CD14-positive monocyte (primary cell): ENCODE data around the gene PLA2G2F. TPM values are rescaled to one million over a fixed set of nuclear protein-coding genes. Genes with fewer than 3 reads are reported as not detected.
A peak's percentile ranks its signal among the peaks of the same experiment; 100 is the strongest.

ENCODE experiments used
- DNase-seq, 3 donors: peaks; one replicate each; pipeline ENCODE4 v3.0.0-alpha.2; 2011 to 2022
- H2AFZ ChIP-seq: 2 replicates; pipeline ENCODE4 v1.6.0; 2012; ENCODE audit warnings: mild to moderate bottlenecking, low read depth, low read length, inconsistent platforms; ENCODE audit not compliant: insufficient read depth, poor library complexity, severe bottlenecking
- H3K27ac ChIP-seq, 2 donors: 1 replicate in 1 of 2; 2 replicates in 1 of 2; pipeline ENCODE4 v1.5.1; 2012 to 2013; ENCODE audit warnings: low read length in 2 of 2, control low read depth in 1 of 2, inconsistent platforms in 1 of 2, low read depth in 1 of 2, mild to moderate bottlenecking in 1 of 2
- H3K27me3 ChIP-seq, 2 donors: one replicate each; pipeline versions ENCODE4 v1.6.0 to v1.6.1; 2011 to 2013; ENCODE audit warnings: low read length in 2 of 2; ENCODE audit not compliant: control insufficient read depth in 2 of 2, insufficient read depth in 2 of 2
- H3K36me3 ChIP-seq, 2 donors: replicated peaks in 1 of 2; 1 replicate in 1 of 2; 2 replicates in 1 of 2; pipeline versions ENCODE4 v1.5.1 to v1.6.1; 2012 to 2013; ENCODE audit warnings: low read length in 2 of 2, control low read depth in 1 of 2, inconsistent platforms in 1 of 2, mild to moderate bottlenecking in 1 of 2; ENCODE audit not compliant: insufficient read depth in 2 of 2, control insufficient read depth in 1 of 2
- H3K4me1 ChIP-seq, 2 donors: 1 replicate in 1 of 2; 2 replicates in 1 of 2; pipeline versions ENCODE4 v1.5.1 to v1.6.1; 2012 to 2013; ENCODE audit warnings: low read length in 2 of 2, control low read depth in 1 of 2, inconsistent platforms in 1 of 2, mild to moderate bottlenecking in 1 of 2, moderate library complexity in 1 of 2; ENCODE audit not compliant: insufficient read depth in 2 of 2, control insufficient read depth in 1 of 2
- H3K4me2 ChIP-seq: replicated peaks from 2 replicates; pipeline ENCODE3; 2012; ENCODE audit warnings: low read length, moderate library complexity, mild to moderate bottlenecking; ENCODE audit not compliant: poor library complexity, severe bottlenecking; ENCODE audit errors: extremely low read depth
- H3K4me3 ChIP-seq, 3 experiments: fragments of 200-600 bp in 1 of 3; sonication (generic) in 1 of 3; replicated peaks in 1 of 3; 1 replicate in 2 of 3; 2 replicates in 1 of 3; pipeline ENCODE4 v1.5.1; 2011 to 2013; ENCODE audit warnings: low read length in 3 of 3, mild to moderate bottlenecking in 3 of 3, control low read depth in 2 of 3, low read depth in 2 of 3, inconsistent platforms in 1 of 3, moderate library complexity in 1 of 3
- H3K79me2 ChIP-seq: 2 replicates; pipeline ENCODE4 v1.6.0; 2012; ENCODE audit warnings: mild to moderate bottlenecking, control low read depth, inconsistent platforms, low read length, moderate library complexity; ENCODE audit not compliant: insufficient read depth
- H3K9ac ChIP-seq: 2 replicates; pipeline ENCODE4 v1.6.0; 2017; ENCODE audit warnings: low read length, mild to moderate bottlenecking; ENCODE audit not compliant: insufficient read depth, poor library complexity, severe bottlenecking
- H3K9me3 ChIP-seq, 2 donors: replicated peaks in 1 of 2; 1 replicate in 1 of 2; 2 replicates in 1 of 2; pipeline versions ENCODE4 v1.5.1 to v1.6.1; 2012 to 2013; ENCODE audit warnings: low read length in 2 of 2, control low read depth in 1 of 2; ENCODE audit not compliant: control insufficient read depth in 1 of 2, insufficient read depth in 1 of 2
- H4K20me1 ChIP-seq: 2 replicates; pipeline ENCODE4 v1.6.0; 2012; ENCODE audit warnings: mild to moderate bottlenecking, low read length, control low read depth, moderate library complexity; ENCODE audit not compliant: insufficient read depth
- H3K27ac Mint-ChIP-seq, 7 donors: one replicate each; pipeline ENCODE4 v1.8.0; 2020; ENCODE audit warnings: mild to moderate bottlenecking in 7 of 7, mixed read lengths in 7 of 7, moderate library complexity in 6 of 7, inconsistent platforms in 2 of 7
- H3K27me3 Mint-ChIP-seq, 3 donors: one replicate each; pipeline ENCODE4 v1.8.0; 2021 to 2022; ENCODE audit warnings: low read depth in 3 of 3, mild to moderate bottlenecking in 3 of 3, mixed read lengths in 3 of 3, moderate library complexity in 3 of 3, inconsistent platforms in 1 of 3
- H3K36me3 Mint-ChIP-seq, 2 donors: one replicate each; pipeline ENCODE4 v1.8.0; 2020; ENCODE audit warnings: mixed read lengths in 2 of 2, inconsistent platforms in 1 of 2, mild to moderate bottlenecking in 1 of 2
- H3K4me1 Mint-ChIP-seq: one replicate; pipeline ENCODE4 v1.8.0; 2020; ENCODE audit warnings: mild to moderate bottlenecking, mixed read lengths
- H3K4me3 Mint-ChIP-seq, 2 donors: one replicate each; pipeline ENCODE4 v1.8.0; 2020; ENCODE audit warnings: mild to moderate bottlenecking in 2 of 2, mixed read lengths in 2 of 2, moderate library complexity in 1 of 2
- H3K9me3 Mint-ChIP-seq, 7 donors: one replicate each; pipeline ENCODE4 v1.8.0; 2020 to 2022; ENCODE audit warnings: mixed read lengths in 7 of 7, mild to moderate bottlenecking in 6 of 7, moderate library complexity in 6 of 7, inconsistent platforms in 2 of 7
- CTCF ChIP-seq: fragments of 200-600 bp; IDR thresholded peaks from one replicate; pipeline ENCODE4 v1.8.0; 2022; ENCODE audit warnings: antibody characterized with exemption, mild to moderate bottlenecking
- WGBS: methylation state at CpG from one replicate; pipeline ENCODE4 v1.1.5; 2013; ENCODE audit warnings: missing lambda C conversion rate; ENCODE audit not compliant: insufficient coverage; 5-methylcytosine and 5-hydroxymethylcytosine counted together
- intact Hi-C, 2 donors: fragments of 100-400 bp; cut with micrococcal nuclease; formaldehyde crosslinking; loops; one replicate each; pipeline versions ENCODE4 v1.15.0 to v1.15.1; 2023
- polyA plus RNA-seq, 3 donors: library from polyadenylated mRNA; depleted of rRNA in 1 of 3; unstranded in 2 of 3; stranded (reverse) in 1 of 3; fragments of 300-500 nt in 2 of 3; fragments of >200 nt in 1 of 3; fragmentation: Illumina TruSeq in 2 of 3; gene quantifications; 1 replicate in 2 of 3; 2 replicates in 1 of 3; pipeline ENCODE4 v1.2.3, GENCODE V29; 2012 to 2021

PLA2G2F gene
- polyA plus RNA-seq, 3 donors: not detected

GRCh38 chr1:20151906-20152598 is 12.9 kb downstream of the PLA2G2F start:
- peak overlapping the region; percentile 83 for H2AFZ ChIP-seq
- peak; percentile 96 for TF ChIP-seq CTCF
- Mint-ChIP-seq H3K27ac (peak overlapping the region; percentile 75 to 97 (median 95)), H3K4me1 (peaks cover 28% of the 10 kb centered on the region), H3K36me3 (no peaks in the 10 kb centered on the region), H3K4me3 (peak overlapping the region; percentile 63 to 75), H3K9me3 (peaks cover 6 to 14% (median 7%) of the 10 kb centered on the region in 7 donors), H3K27me3 (peaks cover 7 to 17% (median 8%) of the 10 kb centered on the region in 3 donors)
- peak overlapping the region; percentile 59 for H3K4me2 ChIP-seq
- H3K4me1 ChIP-seq: peaks cover 30 to 33% of the 10 kb centered on the region in 2 donors
- peak overlapping the region in 2 of 3 experiments; percentile 11 to 57 for H3K4me3 ChIP-seq
- intact Hi-C loops: loop anchor here (1.0 to 5.0 kb wide), 4 partner anchors 50 to 235 kb away; no protein-coding TSS in a partner anchor
- DNase-seq: peak; percentile 58 to 70 (median 64)
- no peaks in the 10 kb centered on the region for H3K79me2 ChIP-seq
- H3K9ac ChIP-seq: peak overlapping the region; percentile 38
- H3K27ac ChIP-seq: no peak overlapping the region
- no peaks in the 10 kb centered on the region for H3K36me3 ChIP-seq
- peaks cover 8 to 9% of the 10 kb centered on the region in 2 donors for H3K9me3 ChIP-seq
- H3K27me3 ChIP-seq: peaks cover 0 to 5% of the 10 kb centered on the region in 2 donors
- no peaks in the 10 kb centered on the region for H4K20me1 ChIP-seq
- 10% methylated on average over 29 of the region's 29 CpGs for WGBS

GRCh38 chr1:20152599-20152930 is 13.4 kb downstream of the PLA2G2F start:
- Histone ChIP-seq H2AFZ (peak overlapping the region; percentile 83), H4K20me1 (no peaks in the 10 kb centered on the region), H3K9ac (peak overlapping the region; percentile 38)

More at GRCh38 chr1:20152599-20152930, 13.4 kb downstream of the PLA2G2F start:
- Mint-ChIP-seq H3K4me1 (peaks cover 28% of the 10 kb centered on the region), H3K27ac (peak overlapping the region; percentile 75 to 97 (median 95)), H3K27me3 (peaks cover 5 to 17% (median 8%) of the 10 kb centered on the region in 3 donors), H3K36me3 (no peaks in the 10 kb centered on the region), H3K4me3 (peak overlapping the region in 1 of 2 donors; percentile 63), H3K9me3 (peaks cover 7 to 20% (median 12%) of the 10 kb centered on the region in 7 donors)
- DNase-seq: no peak
- H3K27me3 ChIP-seq: peaks cover 0 to 5% of the 10 kb centered on the region in 2 donors
- H3K4me2 ChIP-seq: peak overlapping the region; percentile 59
- peaks cover 30 to 33% of the 10 kb centered on the region in 2 donors for H3K4me1 ChIP-seq
- H3K27ac ChIP-seq: peak overlapping the region; percentile 67 to 68
- no peaks in the 10 kb centered on the region for H3K79me2 ChIP-seq
- 67% methylated on average over 5 of the region's 7 CpGs for WGBS
- peaks cover 12 to 13% of the 10 kb centered on the region in 2 donors for H3K9me3 ChIP-seq
- intact Hi-C loops: loop anchor here (1.0 to 5.0 kb wide), 4 partner anchors 50 to 235 kb away; no protein-coding TSS in a partner anchor
- TF ChIP-seq CTCF: peak; percentile 71
- peak overlapping the region in 1 of 3 experiments; percentile 57 for H3K4me3 ChIP-seq
- no peaks in the 10 kb centered on the region for H3K36me3 ChIP-seq
